WTC11 (cell line): Measurements from ENCODE around the gene DDX10. TPM values are rescaled to one million over a fixed set of nuclear protein-coding genes. Genes with fewer than 3 reads are reported as not detected.

Experiments used
- ATAC-seq: fragments of 200-7000 bp; cut with Tn5 transposase; 2 replicates; pipeline ENCODE4 v1.10.0; 2021; ENCODE audit warnings: mild to moderate bottlenecking, moderate library complexity
- CTCF ChIA-PET: fragments of 300-600 bp; sonication (Branson Sonifier 250); formaldehyde crosslinking; loops from one replicate; lab custom pipeline; 2021; ENCODE audit warnings: antibody characterized with exemption; lab: Charles Lee
- POLR2A ChIA-PET: fragments of 350-600 bp; sonication (Branson Sonifier 250); formaldehyde crosslinking; loops from one replicate; lab custom pipeline; 2021; ENCODE audit warnings: antibody characterized with exemption; lab: Charles Lee
- DNase-seq: peaks from one replicate; pipeline ENCODE4 v3.0.0; 2021; ENCODE audit warnings: low spot score
- H3K27ac Mint-ChIP-seq: 2 replicates; pipeline ENCODE4 v1.8.0; 2021; ENCODE audit warnings: mixed read lengths
- H3K27me3 Mint-ChIP-seq: 2 replicates; pipeline ENCODE4 v1.8.0; 2021; ENCODE audit warnings: low read depth, mild to moderate bottlenecking, moderate library complexity, mixed read lengths
- H3K36me3 Mint-ChIP-seq: 2 replicates; pipeline ENCODE4 v1.8.0; 2021; ENCODE audit warnings: mixed read lengths
- H3K4me1 Mint-ChIP-seq: 2 replicates; pipeline ENCODE4 v1.8.0; 2022; ENCODE audit warnings: mixed read lengths
- H3K4me3 Mint-ChIP-seq: 2 replicates; pipeline ENCODE4 v1.8.0; 2021; ENCODE audit warnings: mild to moderate bottlenecking, moderate library complexity, mixed read lengths
- H3K9me3 Mint-ChIP-seq: 2 replicates; pipeline ENCODE4 v1.8.0; 2021; ENCODE audit warnings: mixed read lengths
- HMGA2 ChIP-seq: fragments of 250-450 bp; sonication (Bioruptor Pico); IDR thresholded peaks from 2 replicates; pipeline ENCODE4 v1.4.0; 2021; ENCODE audit warnings: mild to moderate bottlenecking, moderate library complexity
- KAT7 ChIP-seq: sonication (generic); formaldehyde crosslinking; IDR thresholded peaks from 2 replicates; pipeline ENCODE4 v1.8.1; 2023; ENCODE audit warnings: missing genetic modification reagents, mild to moderate bottlenecking, borderline replicate concordance
- NFATC4 ChIP-seq: fragments of 250-450 bp; sonication (Bioruptor Pico); IDR thresholded peaks from 2 replicates; pipeline ENCODE4 v1.9.0; 2021; ENCODE audit warnings: mild to moderate bottlenecking
- NR3C1 ChIP-seq: sonication (generic); formaldehyde crosslinking; conservative IDR thresholded peaks from 2 replicates; pipeline ENCODE4 v1.8.1; 2023; ENCODE audit warnings: low read depth, mild to moderate bottlenecking, missing genetic modification reagents
- ZNF138 ChIP-seq: sonication (generic); formaldehyde crosslinking; conservative IDR thresholded peaks from 2 replicates; pipeline ENCODE4 v1.8.1; 2022; ENCODE audit warnings: mild to moderate bottlenecking, moderate library complexity, missing genetic modification reagents
- ZNF396 ChIP-seq: fragments of 250-450 bp; sonication (Bioruptor Pico); IDR thresholded peaks from 2 replicates; pipeline ENCODE4 v1.8.0; 2021; ENCODE audit warnings: mild to moderate bottlenecking, moderate library complexity, borderline replicate concordance
- total RNA-seq: library from RNA; stranded (reverse); gene quantifications from 3 replicates; pipeline ENCODE4 v1.2.3, GENCODE V29; 2021
- TF ChIP-seq, protein P1 (sequence below): fragments of 200-600 bp; IDR thresholded peaks from 2 replicates; pipeline ENCODE4 v1.8.0; 2022; ENCODE audit warnings: antibody characterized with exemption
- TF ChIP-seq, protein P2 (sequence below): fragments of 250-450 bp; sonication (Bioruptor Pico); IDR thresholded peaks from 2 replicates; pipeline ENCODE4 v1.8.0; 2021; ENCODE audit warnings: mild to moderate bottlenecking
- TF ChIP-seq, protein P3 (sequence below): sonication (generic); formaldehyde crosslinking; IDR thresholded peaks from 2 replicates; pipeline ENCODE4 v1.8.0; 2022; ENCODE audit warnings: mild to moderate bottlenecking, missing genetic modification reagents
- TF ChIP-seq, protein P4 (sequence below): sonication (generic); formaldehyde crosslinking; conservative IDR thresholded peaks from 2 replicates; pipeline ENCODE4 v1.8.1; 2023; ENCODE audit warnings: mild to moderate bottlenecking, low read depth, missing genetic modification reagents, moderate library complexity
- TF ChIP-seq, protein P5 (sequence below): fragments of 250-450 bp; sonication (Bioruptor Pico); IDR thresholded peaks from 2 replicates; pipeline ENCODE4 v1.9.0; 2021; ENCODE audit warnings: mild to moderate bottlenecking, borderline replicate concordance

DDX10 gene
- total RNA-seq, 1 experiment from 2014 or later = 56.8 TPM

DNA sequence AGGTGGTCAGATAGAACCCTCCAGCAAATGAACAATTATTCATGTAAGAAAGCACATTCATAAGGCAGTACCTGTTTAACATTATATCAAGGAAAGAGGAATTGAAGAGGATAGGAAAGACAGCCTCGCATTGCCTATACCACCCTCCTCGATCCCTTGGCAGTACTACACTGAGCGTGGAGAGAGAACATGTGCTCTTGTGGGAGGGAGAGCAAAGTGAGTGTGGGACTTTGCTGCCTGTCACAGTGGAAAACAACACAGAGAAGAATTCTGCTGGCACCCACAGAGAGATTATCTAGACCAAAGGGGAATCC is 17.5 kb upstream of the DDX10 start:
- CTCF ChIA-PET = interaction anchor here (0.7 to 1.0 kb wide), 3 partner anchors 19 to 355 kb away, joined by 3 read pairs; no protein-coding TSS in a partner anchor
- H3K27me3 Mint-ChIP-seq = no peaks in the 10 kb centered on the region
- ATAC-seq = no peak

DNA sequence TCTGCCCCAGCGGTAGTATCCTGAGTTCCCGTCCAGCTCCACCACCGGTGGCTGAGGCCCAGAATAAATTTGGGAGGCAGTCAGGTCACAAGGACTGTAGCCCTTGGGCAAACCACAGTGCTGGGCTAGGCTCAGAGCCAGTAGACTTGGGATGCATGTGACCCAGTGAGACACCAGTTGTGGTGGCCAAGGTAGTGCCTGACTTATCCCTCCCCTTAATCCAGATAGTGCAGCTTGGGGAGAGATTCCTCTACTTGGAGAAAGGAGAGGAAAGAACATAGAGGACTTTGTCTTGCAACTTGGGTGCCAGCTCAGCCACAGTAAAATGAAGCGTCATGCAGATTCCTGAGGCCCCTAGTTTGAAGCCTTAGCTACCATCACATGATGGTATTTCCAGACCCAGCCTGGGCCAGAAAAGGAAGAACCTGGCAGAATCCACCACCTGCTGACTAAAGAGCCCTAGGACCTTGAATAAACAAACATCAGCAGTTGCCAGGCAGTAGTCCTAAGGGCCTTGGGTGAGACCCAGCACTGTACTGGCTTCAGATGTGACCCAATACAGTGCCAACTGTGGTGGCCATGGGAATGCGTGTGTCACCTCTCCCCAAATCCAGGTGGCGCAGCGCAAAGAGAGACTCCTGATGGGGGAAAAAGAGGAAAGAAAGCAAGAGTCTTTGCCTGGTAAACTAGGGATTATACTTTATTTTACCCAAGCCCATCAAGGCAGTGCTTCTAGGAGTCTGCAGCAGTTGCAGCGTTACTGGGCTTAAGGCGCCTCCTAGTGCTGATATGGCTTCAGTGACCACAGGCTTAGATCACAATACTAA is 17.0 kb upstream of the DDX10 start:
- H3K36me3 Mint-ChIP-seq = no peaks in the 10 kb centered on the region
- TF ChIP-seq, protein P1, sequence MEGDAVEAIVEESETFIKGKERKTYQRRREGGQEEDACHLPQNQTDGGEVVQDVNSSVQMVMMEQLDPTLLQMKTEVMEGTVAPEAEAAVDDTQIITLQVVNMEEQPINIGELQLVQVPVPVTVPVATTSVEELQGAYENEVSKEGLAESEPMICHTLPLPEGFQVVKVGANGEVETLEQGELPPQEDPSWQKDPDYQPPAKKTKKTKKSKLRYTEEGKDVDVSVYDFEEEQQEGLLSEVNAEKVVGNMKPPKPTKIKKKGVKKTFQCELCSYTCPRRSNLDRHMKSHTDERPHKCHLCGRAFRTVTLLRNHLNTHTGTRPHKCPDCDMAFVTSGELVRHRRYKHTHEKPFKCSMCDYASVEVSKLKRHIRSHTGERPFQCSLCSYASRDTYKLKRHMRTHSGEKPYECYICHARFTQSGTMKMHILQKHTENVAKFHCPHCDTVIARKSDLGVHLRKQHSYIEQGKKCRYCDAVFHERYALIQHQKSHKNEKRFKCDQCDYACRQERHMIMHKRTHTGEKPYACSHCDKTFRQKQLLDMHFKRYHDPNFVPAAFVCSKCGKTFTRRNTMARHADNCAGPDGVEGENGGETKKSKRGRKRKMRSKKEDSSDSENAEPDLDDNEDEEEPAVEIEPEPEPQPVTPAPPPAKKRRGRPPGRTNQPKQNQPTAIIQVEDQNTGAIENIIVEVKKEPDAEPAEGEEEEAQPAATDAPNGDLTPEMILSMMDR = peak; percentile 78
- no peak for TF ChIP-seq ZNF138 (CRISPR knock-in tag)
- TF ChIP-seq, all 79 proteins: peak for 1
- Mint-ChIP-seq H3K4me3 (no peak overlapping the region), H3K4me1 (peaks cover 26% of the 10 kb centered on the region), H3K27me3 (no peaks in the 10 kb centered on the region; the same call in 1 of the 2 replicates), H3K9me3 (0 out of 2 replicates have a peak, but pooled peaks cover 1% of the 10 kb centered on the region), H3K27ac (no peak overlapping the region)
- POLR2A ChIA-PET = interaction anchor here (0.6 kb wide), 1 partner anchor 27 kb away, joined by 3 read pairs; no protein-coding TSS in a partner anchor
- CTCF ChIA-PET = interaction anchor here (0.7 to 1.5 kb wide), 6 partner anchors 12 to 530 kb away, joined by 3 to 6 read pairs (median 4); partner anchors contain the start of gene DDX10
- DNase-seq (peak; percentile 74), ATAC-seq (peak; percentile 97)

More for the DNA sequence above, 17.5 kb upstream of the DDX10 start:
- TF ChIP-seq NR3C1 (CRISPR knock-in tag) = no peak
- no peak for TF ChIP-seq KAT7 (CRISPR knock-in tag)
- TF ChIP-seq, protein P2, sequence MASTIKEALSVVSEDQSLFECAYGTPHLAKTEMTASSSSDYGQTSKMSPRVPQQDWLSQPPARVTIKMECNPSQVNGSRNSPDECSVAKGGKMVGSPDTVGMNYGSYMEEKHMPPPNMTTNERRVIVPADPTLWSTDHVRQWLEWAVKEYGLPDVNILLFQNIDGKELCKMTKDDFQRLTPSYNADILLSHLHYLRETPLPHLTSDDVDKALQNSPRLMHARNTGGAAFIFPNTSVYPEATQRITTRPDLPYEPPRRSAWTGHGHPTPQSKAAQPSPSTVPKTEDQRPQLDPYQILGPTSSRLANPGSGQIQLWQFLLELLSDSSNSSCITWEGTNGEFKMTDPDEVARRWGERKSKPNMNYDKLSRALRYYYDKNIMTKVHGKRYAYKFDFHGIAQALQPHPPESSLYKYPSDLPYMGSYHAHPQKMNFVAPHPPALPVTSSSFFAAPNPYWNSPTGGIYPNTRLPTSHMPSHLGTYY = no peak
- no peak for TF ChIP-seq ZNF396 (CRISPR knock-in tag)
- TF ChIP-seq, protein P3, sequence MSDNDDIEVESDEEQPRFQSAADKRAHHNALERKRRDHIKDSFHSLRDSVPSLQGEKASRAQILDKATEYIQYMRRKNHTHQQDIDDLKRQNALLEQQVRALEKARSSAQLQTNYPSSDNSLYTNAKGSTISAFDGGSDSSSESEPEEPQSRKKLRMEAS (CRISPR knock-in tag) = no peak
- no peak for TF ChIP-seq HMGA2
- TF ChIP-seq, protein P4, sequence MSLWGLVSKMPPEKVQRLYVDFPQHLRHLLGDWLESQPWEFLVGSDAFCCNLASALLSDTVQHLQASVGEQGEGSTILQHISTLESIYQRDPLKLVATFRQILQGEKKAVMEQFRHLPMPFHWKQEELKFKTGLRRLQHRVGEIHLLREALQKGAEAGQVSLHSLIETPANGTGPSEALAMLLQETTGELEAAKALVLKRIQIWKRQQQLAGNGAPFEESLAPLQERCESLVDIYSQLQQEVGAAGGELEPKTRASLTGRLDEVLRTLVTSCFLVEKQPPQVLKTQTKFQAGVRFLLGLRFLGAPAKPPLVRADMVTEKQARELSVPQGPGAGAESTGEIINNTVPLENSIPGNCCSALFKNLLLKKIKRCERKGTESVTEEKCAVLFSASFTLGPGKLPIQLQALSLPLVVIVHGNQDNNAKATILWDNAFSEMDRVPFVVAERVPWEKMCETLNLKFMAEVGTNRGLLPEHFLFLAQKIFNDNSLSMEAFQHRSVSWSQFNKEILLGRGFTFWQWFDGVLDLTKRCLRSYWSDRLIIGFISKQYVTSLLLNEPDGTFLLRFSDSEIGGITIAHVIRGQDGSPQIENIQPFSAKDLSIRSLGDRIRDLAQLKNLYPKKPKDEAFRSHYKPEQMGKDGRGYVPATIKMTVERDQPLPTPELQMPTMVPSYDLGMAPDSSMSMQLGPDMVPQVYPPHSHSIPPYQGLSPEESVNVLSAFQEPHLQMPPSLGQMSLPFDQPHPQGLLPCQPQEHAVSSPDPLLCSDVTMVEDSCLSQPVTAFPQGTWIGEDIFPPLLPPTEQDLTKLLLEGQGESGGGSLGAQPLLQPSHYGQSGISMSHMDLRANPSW = no peak
- TF ChIP-seq, protein P5, sequence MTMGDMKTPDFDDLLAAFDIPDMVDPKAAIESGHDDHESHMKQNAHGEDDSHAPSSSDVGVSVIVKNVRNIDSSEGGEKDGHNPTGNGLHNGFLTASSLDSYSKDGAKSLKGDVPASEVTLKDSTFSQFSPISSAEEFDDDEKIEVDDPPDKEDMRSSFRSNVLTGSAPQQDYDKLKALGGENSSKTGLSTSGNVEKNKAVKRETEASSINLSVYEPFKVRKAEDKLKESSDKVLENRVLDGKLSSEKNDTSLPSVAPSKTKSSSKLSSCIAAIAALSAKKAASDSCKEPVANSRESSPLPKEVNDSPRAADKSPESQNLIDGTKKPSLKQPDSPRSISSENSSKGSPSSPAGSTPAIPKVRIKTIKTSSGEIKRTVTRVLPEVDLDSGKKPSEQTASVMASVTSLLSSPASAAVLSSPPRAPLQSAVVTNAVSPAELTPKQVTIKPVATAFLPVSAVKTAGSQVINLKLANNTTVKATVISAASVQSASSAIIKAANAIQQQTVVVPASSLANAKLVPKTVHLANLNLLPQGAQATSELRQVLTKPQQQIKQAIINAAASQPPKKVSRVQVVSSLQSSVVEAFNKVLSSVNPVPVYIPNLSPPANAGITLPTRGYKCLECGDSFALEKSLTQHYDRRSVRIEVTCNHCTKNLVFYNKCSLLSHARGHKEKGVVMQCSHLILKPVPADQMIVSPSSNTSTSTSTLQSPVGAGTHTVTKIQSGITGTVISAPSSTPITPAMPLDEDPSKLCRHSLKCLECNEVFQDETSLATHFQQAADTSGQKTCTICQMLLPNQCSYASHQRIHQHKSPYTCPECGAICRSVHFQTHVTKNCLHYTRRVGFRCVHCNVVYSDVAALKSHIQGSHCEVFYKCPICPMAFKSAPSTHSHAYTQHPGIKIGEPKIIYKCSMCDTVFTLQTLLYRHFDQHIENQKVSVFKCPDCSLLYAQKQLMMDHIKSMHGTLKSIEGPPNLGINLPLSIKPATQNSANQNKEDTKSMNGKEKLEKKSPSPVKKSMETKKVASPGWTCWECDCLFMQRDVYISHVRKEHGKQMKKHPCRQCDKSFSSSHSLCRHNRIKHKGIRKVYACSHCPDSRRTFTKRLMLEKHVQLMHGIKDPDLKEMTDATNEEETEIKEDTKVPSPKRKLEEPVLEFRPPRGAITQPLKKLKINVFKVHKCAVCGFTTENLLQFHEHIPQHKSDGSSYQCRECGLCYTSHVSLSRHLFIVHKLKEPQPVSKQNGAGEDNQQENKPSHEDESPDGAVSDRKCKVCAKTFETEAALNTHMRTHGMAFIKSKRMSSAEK (CRISPR knock-in tag) = no peak
- no peak for TF ChIP-seq NFATC4 (CRISPR knock-in tag)
- no peak for DNase-seq
- POLR2A ChIA-PET = no interaction called here
- Mint-ChIP-seq H3K4me1 (peaks cover 30% of the 10 kb centered on the region), H3K27ac (no peak overlapping the region), H3K4me3 (no peak overlapping the region), H3K9me3 (peaks cover 5% of the 10 kb centered on the region), H3K36me3 (peaks cover 2% of the 10 kb centered on the region; the same call in 1 of the 2 replicates)
